K562 (cell line): ENCODE data around the gene KLF13. TPM values are rescaled to one million over a fixed set of nuclear protein-coding genes. Genes with fewer than 3 reads are reported as not detected.

Source experiments
- BDP1 ChIP-seq: IDR thresholded peaks from 3 replicates; pipeline ENCODE4 v1.6.1; 2011; ENCODE audit not compliant: insufficient read length, insufficient read depth
- BRCA1 ChIP-seq, 2 experiments: fragments of 450-650 bp in 1 of 2; sonication (generic) in 1 of 2; formaldehyde crosslinking in 1 of 2; IDR thresholded peaks; 2 replicates each; pipeline versions ENCODE4 v1.5.0 to v1.6.1; 2017 to 2020; ENCODE audit warnings: mild to moderate bottlenecking in 1 of 2, missing genetic modification reagents in 1 of 2
- HNRNPLL ChIP-seq: fragments of 200-400 bp; formaldehyde crosslinking; IDR thresholded peaks from 2 replicates; pipeline ENCODE4 v1.6.1; 2017; ENCODE audit warnings: low read length, low read depth, mild to moderate bottlenecking; ENCODE audit not compliant: poor library complexity, severe bottlenecking
- KLF6 ChIP-seq: fragments of 250-450 bp; sonication (Bioruptor Pico); IDR thresholded peaks from 2 replicates; pipeline ENCODE4 v1.4.0; 2020; ENCODE audit warnings: mild to moderate bottlenecking, moderate library complexity, borderline replicate concordance
- LEF1 ChIP-seq: fragments of 450-650 bp; IDR thresholded peaks from 2 replicates; pipeline ENCODE4 v1.6.1; 2016; ENCODE audit warnings: mild to moderate bottlenecking
- MAZ ChIP-seq, 2 experiments: fragments of 450-650 bp in 1 of 2; sonication (generic) in 1 of 2; formaldehyde crosslinking; IDR thresholded peaks in 1 of 2; conservative IDR thresholded peaks in 1 of 2; 2 replicates each; pipeline versions ENCODE4 v1.4.0 to v1.5.0; 2020; ENCODE audit warnings: mild to moderate bottlenecking in 1 of 2, missing genetic modification reagents in 1 of 2
- MYNN ChIP-seq, 2 experiments: sonication (generic); formaldehyde crosslinking in 1 of 2; IDR thresholded peaks; 2 replicates each; pipeline versions ENCODE4 v1.5.0 to v1.6.1; 2016 to 2020; ENCODE audit warnings: antibody characterized with exemption in 1 of 2, missing genetic modification reagents in 1 of 2
- NR3C1 ChIP-seq: sonication (generic); formaldehyde crosslinking; IDR thresholded peaks from 2 replicates; pipeline ENCODE4 v1.8.1; 2022; ENCODE audit warnings: missing genetic modification reagents
- SAFB2 ChIP-seq: fragments of 200-400 bp; formaldehyde crosslinking; IDR thresholded peaks from 2 replicates; pipeline ENCODE4 v1.6.1; 2018; ENCODE audit warnings: borderline replicate concordance, low read length, low read depth, moderate library complexity; ENCODE audit not compliant: severe bottlenecking
- SIRT6 ChIP-seq: IDR thresholded peaks from one replicate; pipeline ENCODE4 v1.6.1; 2012; ENCODE audit warnings: low read depth, mild to moderate bottlenecking, control low read depth, inconsistent platforms, low read length, moderate library complexity
- SNAPC5 ChIP-seq: fragments of 250-450 bp; sonication (Bioruptor Pico); IDR thresholded peaks from 2 replicates; pipeline ENCODE4 v1.8.0; 2021; ENCODE audit warnings: moderate library complexity, mild to moderate bottlenecking, inconsistent platforms
- SRF ChIP-seq, 2 experiments: fragments of 250-450, 450-650 bp in 1 of 2; sonication (Bioruptor Pico) in 1 of 2; sonication (generic) in 1 of 2; formaldehyde crosslinking; IDR thresholded peaks; 2 replicates each; pipeline versions ENCODE4 v1.5.0 to v1.5.1; 2020 to 2022; ENCODE audit warnings: mild to moderate bottlenecking in 1 of 2, missing genetic modification reagents in 1 of 2
- THAP12 ChIP-seq: fragments of 250-450 bp; sonication (Bioruptor Pico); IDR thresholded peaks from 2 replicates; pipeline ENCODE4 v1.9.0; 2021; ENCODE audit warnings: mild to moderate bottlenecking, inconsistent platforms
- TSC22D4 ChIP-seq: fragments of 450-650 bp; IDR thresholded peaks from 2 replicates; pipeline ENCODE4 v1.6.1; 2016; ENCODE audit warnings: missing genetic modification characterization, missing biosample characterization, control low read depth
- ZBTB9 ChIP-seq: fragments of 450-650 bp; formaldehyde crosslinking; IDR thresholded peaks from 2 replicates; pipeline ENCODE4 v1.4.0; 2020; ENCODE audit warnings: mild to moderate bottlenecking, moderate library complexity
- ZNF232 ChIP-seq: sonication (generic); formaldehyde crosslinking; IDR thresholded peaks from 2 replicates; pipeline ENCODE4 v1.8.0; 2022; ENCODE audit warnings: mild to moderate bottlenecking, missing genetic modification reagents
- ZNF592 ChIP-seq: fragments of 450-650 bp; IDR thresholded peaks from 2 replicates; pipeline ENCODE4 v1.6.1; 2017; ENCODE audit warnings: antibody characterized with exemption, mild to moderate bottlenecking
- ZNF644 ChIP-seq: fragments of 200-800 bp; sonication (Bioruptor generic); IDR thresholded peaks from 2 replicates; pipeline ENCODE4 v1.6.1; 2016; ENCODE audit warnings: low read depth, missing genetic modification characterization, missing compliant biosample characterization
- polyA plus RNA-seq, 8 experiments: library from polyadenylated mRNA; depleted of rRNA in 4 of 8; stranded (reverse) in 5 of 8; unstranded in 3 of 8; fragments of >200 nt; fragmentation: Nextera tagmentation in 2 of 8; fragmentation: Illumina TruSeq in 1 of 8; extraction: Ambion mirVana in 2 of 8; extraction: Trizol in 1 of 8; gene quantifications; 2 replicates each; pipeline versions ENCODE4 v1.2.1 to v1.2.3, GENCODE V29; 2011 to 2014; ENCODE audit warnings: inconsistent platforms in 1 of 8, missing spikeins in 1 of 8
- total RNA-seq, 7 experiments: library from RNA; depleted of rRNA in 6 of 7; stranded (reverse); fragments of >200 nt in 6 of 7; fragmentation: Illumina TruSeq in 2 of 7; extraction: Trizol in 2 of 7; gene quantifications; 2 replicates each; pipeline versions ENCODE4 v1.2.1 to v1.2.3, GENCODE V29; 2011 to 2021; ENCODE audit warnings: low replicate concordance in 1 of 7

The KLF13 gene
- total and polyA plus RNA-seq, 9 of the 15 experiments (the other 6 are each of a cell fraction or from before 2014, with no cell fraction given): 1.8 to 10.5 (median 4.8) TPM

- no peak for TF ChIP-seq SNAPC5 (CRISPR knock-in tag)
- TF ChIP-seq BRCA1 (IDR thresholded peaks at IDR 0.05): no peak
- TF ChIP-seq BRCA1 (CRISPR knock-in tag; IDR thresholded peaks at IDR 0.05): no peak
- no peak for TF ChIP-seq SIRT6
- no peak for TF ChIP-seq ZNF644
- TF ChIP-seq HNRNPLL: no peak
- no peak for TF ChIP-seq MAZ (CRISPR knock-in tag; conservative IDR thresholded peaks at IDR 0.05 in 1 of 2, IDR thresholded peaks at IDR 0.05 in 1 of 2)
- TF ChIP-seq MYNN (IDR thresholded peaks at IDR 0.05): 0 out of 2 replicates have a peak, but pooled peaks have one; percentile 39
- no peak for TF ChIP-seq MYNN (CRISPR knock-in tag; IDR thresholded peaks at IDR 0.05)
- peak; percentile 74 for TF ChIP-seq ZNF592
- TF ChIP-seq NR3C1: no peak
- TF ChIP-seq TSC22D4 (tag): no peak
- TF ChIP-seq LEF1: no peak; the same call in 1 of the 2 replicates
- TF ChIP-seq THAP12 (CRISPR knock-in tag): no peak
- no peak for TF ChIP-seq SAFB2
- TF ChIP-seq ZBTB9 (CRISPR knock-in tag): no peak
- TF ChIP-seq ZNF232 (CRISPR knock-in tag): no peak
- no peak for TF ChIP-seq KLF6
- no peak for TF ChIP-seq SRF (CRISPR knock-in tag; IDR thresholded peaks at IDR 0.05)
- no peak for TF ChIP-seq BDP1
- TF ChIP-seq, all 486 proteins: peak for 21
These were observed 37.8 kb downstream of the KLF13 start (continued) for GRCh38 chr15:31364301-31365031.
